ENCODE data around the gene THBD. TPM values are rescaled to one million over a fixed set of nuclear protein-coding genes. Genes with fewer than 3 reads are reported as not detected.
A peak's percentile ranks its signal among the peaks of the same experiment; 100 is the strongest.

Gene THBD, protein sequence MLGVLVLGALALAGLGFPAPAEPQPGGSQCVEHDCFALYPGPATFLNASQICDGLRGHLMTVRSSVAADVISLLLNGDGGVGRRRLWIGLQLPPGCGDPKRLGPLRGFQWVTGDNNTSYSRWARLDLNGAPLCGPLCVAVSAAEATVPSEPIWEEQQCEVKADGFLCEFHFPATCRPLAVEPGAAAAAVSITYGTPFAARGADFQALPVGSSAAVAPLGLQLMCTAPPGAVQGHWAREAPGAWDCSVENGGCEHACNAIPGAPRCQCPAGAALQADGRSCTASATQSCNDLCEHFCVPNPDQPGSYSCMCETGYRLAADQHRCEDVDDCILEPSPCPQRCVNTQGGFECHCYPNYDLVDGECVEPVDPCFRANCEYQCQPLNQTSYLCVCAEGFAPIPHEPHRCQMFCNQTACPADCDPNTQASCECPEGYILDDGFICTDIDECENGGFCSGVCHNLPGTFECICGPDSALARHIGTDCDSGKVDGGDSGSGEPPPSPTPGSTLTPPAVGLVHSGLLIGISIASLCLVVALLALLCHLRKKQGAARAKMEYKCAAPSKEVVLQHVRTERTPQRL
- total RNA-seq, result 1 to 10 TPM; 2.3 to 6.3 TPM

DNA sequence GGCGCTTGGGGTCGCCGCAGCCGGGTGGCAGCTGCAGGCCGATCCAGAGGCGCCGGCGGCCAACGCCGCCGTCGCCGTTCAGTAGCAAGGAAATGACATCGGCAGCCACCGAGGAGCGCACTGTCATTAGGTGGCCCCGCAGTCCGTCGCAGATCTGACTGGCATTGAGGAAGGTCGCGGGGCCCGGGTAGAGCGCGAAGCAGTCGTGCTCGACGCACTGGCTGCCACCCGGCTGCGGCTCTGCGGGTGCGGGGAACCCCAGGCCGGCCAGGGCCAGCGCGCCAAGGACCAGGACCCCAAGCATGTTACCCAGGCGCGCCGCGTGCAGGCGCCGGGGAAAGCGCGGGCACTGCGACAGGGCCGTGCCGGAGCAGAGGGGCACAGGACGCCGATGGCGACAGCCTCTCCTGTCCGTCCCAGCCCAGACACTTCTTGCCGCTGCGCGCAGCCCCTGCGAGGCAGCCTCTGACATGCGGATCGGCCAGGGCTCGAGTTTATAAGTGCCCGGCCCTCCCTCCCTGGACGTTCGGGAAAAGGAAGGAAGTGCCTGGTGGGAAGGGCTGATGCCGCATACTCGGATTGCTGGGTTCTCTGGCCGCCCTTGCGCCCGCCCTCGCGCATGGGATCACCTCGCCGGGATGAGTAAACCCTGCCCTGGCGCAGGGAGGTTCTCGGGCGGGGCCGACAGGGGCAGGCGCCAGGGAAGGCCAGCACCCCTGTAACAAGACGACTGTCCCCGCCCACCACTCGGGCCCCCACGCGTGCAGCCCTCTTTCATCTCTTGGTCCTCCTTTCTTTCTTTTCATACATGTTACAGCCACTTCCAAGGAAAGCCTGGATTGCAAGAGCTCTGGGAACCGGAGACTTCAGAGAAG, at the start of gene THBD:
TSS of gene THBD (minus strand) at position 472 of the 875 bp plus-strand sequence. CDS start at position 304, 168 bp downstream.
- H3K9me3 ChIP-seq, result no peaks in the 10 kb centered on the region
- intact Hi-C loops (cut with DNase I), result loop anchor here (10.0 kb wide), 1 partner anchor 155 kb away; no protein-coding TSS in a partner anchor
- peaks cover 6% of the 10 kb centered on the region for H3K4me1 ChIP-seq
- H3K4me3 ChIP-seq, result peak within 1 kb of the TSS; percentile 33
- no peaks in the 10 kb centered on the region for H3K36me3 ChIP-seq
- peaks cover 53% of the 10 kb centered on the region for H3K27me3 ChIP-seq
- peak within 1 kb of the TSS; percentile 63 for H3K27ac ChIP-seq
- DNase-seq, result peak; percentile 53
- H3K9ac ChIP-seq (ENCODE audit: low read depth in 2 of 2, low read length in 2 of 2), result peak within 1 kb of the TSS in 1 of 2 donors; percentile 50
- TF ChIP-seq, protein P1, sequence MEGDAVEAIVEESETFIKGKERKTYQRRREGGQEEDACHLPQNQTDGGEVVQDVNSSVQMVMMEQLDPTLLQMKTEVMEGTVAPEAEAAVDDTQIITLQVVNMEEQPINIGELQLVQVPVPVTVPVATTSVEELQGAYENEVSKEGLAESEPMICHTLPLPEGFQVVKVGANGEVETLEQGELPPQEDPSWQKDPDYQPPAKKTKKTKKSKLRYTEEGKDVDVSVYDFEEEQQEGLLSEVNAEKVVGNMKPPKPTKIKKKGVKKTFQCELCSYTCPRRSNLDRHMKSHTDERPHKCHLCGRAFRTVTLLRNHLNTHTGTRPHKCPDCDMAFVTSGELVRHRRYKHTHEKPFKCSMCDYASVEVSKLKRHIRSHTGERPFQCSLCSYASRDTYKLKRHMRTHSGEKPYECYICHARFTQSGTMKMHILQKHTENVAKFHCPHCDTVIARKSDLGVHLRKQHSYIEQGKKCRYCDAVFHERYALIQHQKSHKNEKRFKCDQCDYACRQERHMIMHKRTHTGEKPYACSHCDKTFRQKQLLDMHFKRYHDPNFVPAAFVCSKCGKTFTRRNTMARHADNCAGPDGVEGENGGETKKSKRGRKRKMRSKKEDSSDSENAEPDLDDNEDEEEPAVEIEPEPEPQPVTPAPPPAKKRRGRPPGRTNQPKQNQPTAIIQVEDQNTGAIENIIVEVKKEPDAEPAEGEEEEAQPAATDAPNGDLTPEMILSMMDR (IDR thresholded peaks at IDR 0.05), result no peak

DNA sequence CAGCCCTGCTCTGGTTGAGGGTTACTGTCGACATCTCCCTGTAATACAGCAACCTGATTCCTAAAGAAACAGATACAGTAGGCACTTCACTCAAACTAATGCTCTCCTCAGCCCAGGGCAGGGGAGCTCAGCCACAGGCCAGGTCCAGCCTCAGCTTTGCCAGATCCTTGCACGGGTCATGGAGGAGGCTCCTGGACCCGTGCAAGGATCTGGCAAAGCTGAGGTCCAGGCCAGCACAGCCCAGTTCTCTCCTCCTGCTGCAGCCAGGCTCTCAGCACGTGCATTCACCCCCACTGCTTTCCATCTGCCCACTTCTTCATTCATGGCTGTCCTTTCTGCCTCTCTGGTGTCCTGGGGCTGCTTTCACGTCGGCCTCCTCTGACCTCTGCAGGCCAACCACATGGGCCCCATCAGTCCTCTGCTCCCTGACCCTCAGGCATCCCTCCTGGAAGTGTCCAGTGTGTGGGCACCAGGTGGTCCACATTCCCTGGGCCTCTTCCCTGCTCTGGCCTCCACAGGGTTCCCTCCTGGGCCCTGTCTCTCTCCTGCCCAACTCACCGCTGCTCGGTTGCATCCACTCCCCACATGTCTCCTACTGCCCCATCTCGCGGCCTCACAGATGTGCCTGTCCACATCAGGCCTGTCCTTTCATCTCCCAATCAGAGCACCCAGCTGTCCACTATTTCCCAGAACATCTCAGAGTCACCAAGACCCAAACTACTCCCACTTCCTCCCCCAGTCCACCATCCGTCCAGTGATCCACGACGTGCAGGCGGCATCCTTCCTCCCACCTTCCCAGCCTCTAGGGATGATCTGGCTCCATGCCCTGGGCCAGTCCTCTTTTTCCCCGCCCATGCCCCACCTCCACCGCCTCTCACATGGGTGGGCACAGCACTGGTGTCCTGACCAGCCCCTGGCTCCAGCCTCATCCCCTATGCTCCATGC, 48.4 kb upstream of the THBD start:
- H3K27me3 ChIP-seq, result no peaks in the 10 kb centered on the region
- no peaks in the 10 kb centered on the region for H3K9me3 ChIP-seq
- no peak overlapping the region for H3K9ac ChIP-seq (ENCODE audit: low read depth in 2 of 2, low read length in 2 of 2)
- H3K4me1 ChIP-seq, result no peaks in the 10 kb centered on the region
- H3K27ac ChIP-seq, result no peak overlapping the region
- DNase-seq, result no peak
- no peak overlapping the region for H3K4me3 ChIP-seq
- intact Hi-C loops (cut with DNase I), result no loop called here
- TF ChIP-seq, protein P1 (IDR thresholded peaks at IDR 0.05), result no peak
- no peaks in the 10 kb centered on the region for H3K36me3 ChIP-seq

DNA sequence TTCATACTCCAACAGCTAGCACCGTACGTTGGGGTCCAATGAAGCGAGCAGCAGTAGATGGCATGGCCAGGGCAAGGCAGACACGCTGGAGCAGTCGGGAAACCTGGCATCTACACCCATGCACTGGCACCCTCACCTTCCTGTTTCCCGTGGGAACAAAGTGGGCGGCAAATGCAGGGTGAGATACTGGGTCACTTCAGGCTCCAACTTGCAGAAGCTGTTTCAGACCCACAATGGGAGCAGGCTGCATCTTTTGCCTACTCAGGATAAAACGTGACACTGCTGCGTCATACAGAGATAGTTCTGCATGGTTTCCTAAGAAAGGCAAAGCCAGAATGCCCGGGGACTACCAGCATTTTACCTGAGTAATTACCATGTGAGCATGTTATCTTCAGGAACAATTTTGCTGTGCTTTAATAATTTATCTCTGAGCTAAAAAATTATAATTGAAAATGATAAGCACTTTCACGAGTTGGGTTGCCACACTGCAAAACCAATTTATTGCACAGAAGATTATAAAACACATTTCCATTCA, 47.6 kb upstream of the THBD start:
- Histone ChIP-seq H3K36me3 (no peaks in the 10 kb centered on the region), H3K4me1 (no peaks in the 10 kb centered on the region), H3K27ac (no peak overlapping the region), H3K4me3 (no peak overlapping the region), H3K9me3 (no peaks in the 10 kb centered on the region), H3K9ac (ENCODE audit: low read depth in 2 of 2, low read length in 2 of 2) (no peak overlapping the region), H3K27me3 (no peaks in the 10 kb centered on the region)
- intact Hi-C loops (cut with DNase I), result no loop called here
- TF ChIP-seq, protein P1 (IDR thresholded peaks at IDR 0.05), result no peak
- DNase-seq, result no peak

DNA sequence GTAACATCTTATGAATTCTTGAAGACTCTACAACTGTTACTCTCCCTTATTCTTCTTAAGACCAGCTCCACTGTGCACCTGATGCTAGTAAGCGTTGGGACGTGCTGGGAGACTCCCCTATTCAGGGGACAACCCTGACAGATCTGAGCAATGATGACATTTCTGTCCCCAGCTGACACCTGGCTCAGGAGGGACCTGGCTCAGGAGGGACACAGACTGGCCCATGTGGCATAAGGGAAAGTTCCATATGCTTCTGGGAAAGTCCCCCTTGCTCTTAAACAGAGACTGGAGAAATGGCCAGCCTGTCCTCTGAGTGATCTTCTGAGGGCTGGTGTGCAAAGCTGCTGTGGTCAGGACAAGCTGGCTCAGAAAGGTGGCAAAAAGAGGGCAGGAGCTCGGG, 46.6 kb upstream of the THBD start:
- Histone ChIP-seq H3K27ac (no peak overlapping the region), H3K9ac (ENCODE audit: low read depth in 2 of 2, low read length in 2 of 2) (no peak overlapping the region), H3K9me3 (no peaks in the 10 kb centered on the region), H3K36me3 (no peaks in the 10 kb centered on the region), H3K4me1 (no peaks in the 10 kb centered on the region), H3K27me3 (no peaks in the 10 kb centered on the region), H3K4me3 (no peak overlapping the region)
- intact Hi-C loops (cut with DNase I), result no loop called here
- TF ChIP-seq, protein P1 (IDR thresholded peaks at IDR 0.05), result no peak
- no peak for DNase-seq

Measured in colonic mucosa (tissue), 4 donors.